NB4 (cell line): Measurements from ENCODE around the gene JAKMIP1.
A peak's percentile ranks its signal among the peaks of the same experiment; 100 is the strongest.

Source experiments
- DNase-seq: peaks from one replicate; pipeline ENCODE4 v3.0.0; 2010; ENCODE audit warnings: low read depth
- H3K4me3 ChIP-seq: one replicate; pipeline ENCODE4 v1.5.1; 2011; ENCODE audit warnings: mild to moderate bottlenecking, low read depth, low read length, moderate library complexity
- MAX ChIP-seq: IDR thresholded peaks from 2 replicates; pipeline ENCODE4 v1.6.1; 2011; ENCODE audit warnings: low read depth, low read length
- MYC ChIP-seq: IDR thresholded peaks from 2 replicates; pipeline ENCODE4 v1.6.1; 2011; ENCODE audit warnings: low read depth, low read length
- POLR2A ChIP-seq: IDR thresholded peaks from 2 replicates; pipeline ENCODE4 v1.6.1; 2011; ENCODE audit warnings: mild to moderate bottlenecking; ENCODE audit not compliant: insufficient read length; ENCODE audit errors: extremely low read depth
- TF ChIP-seq, protein P1 (sequence below): IDR thresholded peaks from one replicate; pipeline ENCODE4 v1.5.1; 2012; ENCODE audit warnings: low read depth, low read length

JAKMIP1 gene

GRCh38 chr4:6182376-6183280 lies 17.7 kb downstream of the JAKMIP1 start:
- no peak for DNase-seq
- H3K4me3 ChIP-seq: no peak overlapping the region
- no peak for TF ChIP-seq MAX

GRCh38 chr4:6180841-6181631 lies 19.3 kb downstream of the JAKMIP1 start:
- TF ChIP-seq MYC: no peak
- TF ChIP-seq MAX: no peak
- TF ChIP-seq POLR2A: no peak
- TF ChIP-seq, protein P1, sequence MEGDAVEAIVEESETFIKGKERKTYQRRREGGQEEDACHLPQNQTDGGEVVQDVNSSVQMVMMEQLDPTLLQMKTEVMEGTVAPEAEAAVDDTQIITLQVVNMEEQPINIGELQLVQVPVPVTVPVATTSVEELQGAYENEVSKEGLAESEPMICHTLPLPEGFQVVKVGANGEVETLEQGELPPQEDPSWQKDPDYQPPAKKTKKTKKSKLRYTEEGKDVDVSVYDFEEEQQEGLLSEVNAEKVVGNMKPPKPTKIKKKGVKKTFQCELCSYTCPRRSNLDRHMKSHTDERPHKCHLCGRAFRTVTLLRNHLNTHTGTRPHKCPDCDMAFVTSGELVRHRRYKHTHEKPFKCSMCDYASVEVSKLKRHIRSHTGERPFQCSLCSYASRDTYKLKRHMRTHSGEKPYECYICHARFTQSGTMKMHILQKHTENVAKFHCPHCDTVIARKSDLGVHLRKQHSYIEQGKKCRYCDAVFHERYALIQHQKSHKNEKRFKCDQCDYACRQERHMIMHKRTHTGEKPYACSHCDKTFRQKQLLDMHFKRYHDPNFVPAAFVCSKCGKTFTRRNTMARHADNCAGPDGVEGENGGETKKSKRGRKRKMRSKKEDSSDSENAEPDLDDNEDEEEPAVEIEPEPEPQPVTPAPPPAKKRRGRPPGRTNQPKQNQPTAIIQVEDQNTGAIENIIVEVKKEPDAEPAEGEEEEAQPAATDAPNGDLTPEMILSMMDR: no peak
- DNase-seq: no peak

DNA sequence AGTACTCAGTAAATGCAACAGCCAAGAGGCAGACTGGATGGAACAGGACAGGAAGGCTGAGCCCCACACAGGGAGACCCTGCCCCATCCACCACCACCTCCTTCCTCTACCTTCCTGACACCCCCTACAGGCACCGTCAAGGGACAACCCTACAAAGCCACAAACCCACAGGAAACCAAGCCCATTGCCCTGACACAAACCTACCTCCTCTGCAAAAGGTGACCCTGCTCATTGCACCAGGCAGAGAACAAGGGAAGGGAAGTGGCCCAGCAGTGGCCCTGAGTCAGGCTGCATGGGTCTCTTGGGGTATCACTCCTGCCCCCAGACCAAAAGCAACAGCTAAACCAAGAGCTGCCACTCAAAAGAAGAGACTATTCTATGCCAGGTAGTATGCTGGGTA lies 21.0 kb downstream of the JAKMIP1 start:
- no peak for DNase-seq
- TF ChIP-seq, protein P1: no peak
- TF ChIP-seq POLR2A: no peak
- TF ChIP-seq MAX: no peak
- no peak for TF ChIP-seq MYC
- no peak overlapping the region for H3K4me3 ChIP-seq

More at GRCh38 chr4:6180841-6181631, 19.3 kb downstream of the JAKMIP1 start:
- H3K4me3 ChIP-seq: no peak overlapping the region

DNA sequence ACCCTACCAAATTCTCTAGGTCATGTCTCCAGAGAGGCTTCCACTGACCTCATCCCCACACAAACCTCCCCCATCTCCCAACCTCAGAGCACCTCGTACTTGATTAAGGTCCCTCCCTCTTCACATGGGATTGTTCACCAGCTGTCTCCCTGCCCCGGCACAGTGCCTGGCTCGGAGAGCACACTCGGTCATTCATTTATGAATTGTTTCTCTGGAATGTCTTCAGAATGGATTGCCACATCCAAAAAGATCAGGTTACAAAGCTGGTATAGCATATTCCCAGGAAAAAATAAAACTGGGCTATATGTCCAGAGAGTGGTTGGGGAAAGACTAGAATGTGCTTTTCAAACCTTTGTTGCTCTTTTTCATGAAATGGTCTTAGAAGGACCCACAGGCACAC lies 21.6 kb downstream of the JAKMIP1 start:
- no peak for DNase-seq
- H3K4me3 ChIP-seq: no peak overlapping the region
- TF ChIP-seq POLR2A: no peak
- no peak for TF ChIP-seq MYC
- TF ChIP-seq, protein P1: no peak
- TF ChIP-seq MAX: no peak

DNA sequence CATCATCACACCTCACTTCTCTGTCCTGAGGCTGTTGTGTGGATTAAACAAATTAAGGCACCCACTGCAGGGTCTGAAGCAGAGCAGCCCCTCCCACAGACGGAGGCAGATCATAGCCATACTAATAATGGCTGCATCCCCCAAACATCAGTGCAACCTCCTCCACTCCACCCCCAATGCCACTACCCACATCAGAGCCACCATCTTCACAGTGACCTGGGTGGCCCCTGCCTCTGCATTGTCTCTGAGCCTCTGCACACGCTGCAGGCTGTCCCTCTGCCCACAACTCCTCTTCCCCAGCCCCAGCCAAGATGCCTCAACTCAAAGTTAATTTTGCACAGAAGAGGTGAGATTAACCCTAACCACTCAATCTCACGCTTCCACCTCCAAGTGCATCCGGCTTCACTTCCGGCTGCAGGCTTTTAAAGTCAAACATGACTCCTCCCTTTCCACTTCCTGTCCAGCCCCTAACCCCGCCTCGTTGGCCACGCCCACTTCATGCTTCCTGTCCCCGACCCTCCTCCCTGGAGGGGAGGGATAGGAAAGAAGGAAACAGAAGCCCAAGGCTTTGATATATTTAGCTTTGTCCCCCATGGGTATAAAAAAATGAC lies 22.7 kb downstream of the JAKMIP1 start:
- TF ChIP-seq MAX (no peak), POLR2A (no peak), MYC (no peak)
- TF ChIP-seq, protein P1: no peak
- no peak overlapping the region for H3K4me3 ChIP-seq
- peak; percentile 37 for DNase-seq
